ENCODE results near the gene CZIB. TPM values are rescaled to one million over a fixed set of nuclear protein-coding genes. Genes with fewer than 3 reads are reported as not detected.

The CZIB gene
- total and polyA plus RNA-seq, 2 of the 13 experiments (the other 11 are each of a cell fraction or from before 2014, with no cell fraction given): 49.2 to 67.0 TPM

- no peak for TF ChIP-seq ZNF562 (CRISPR knock-in tag; IDR thresholded peaks at IDR 0.05; ENCODE audit: borderline replicate concordance)
- peak; percentile 100 for TF ChIP-seq RBFOX2 (IDR thresholded peaks at IDR 0.05; ENCODE audit: low read depth, low read length)
- TF ChIP-seq TAF1 (CRISPR knock-in tag; IDR thresholded peaks at IDR 0.05): peak; percentile 98
- peak; percentile 93 for TF ChIP-seq SPEN (CRISPR knock-in tag; IDR thresholded peaks at IDR 0.05; ENCODE audit: low read depth)
- peak; percentile 95 for TF ChIP-seq SALL1 (CRISPR knock-in tag; IDR thresholded peaks at IDR 0.05)
- TF ChIP-seq THAP9 (CRISPR knock-in tag; IDR thresholded peaks at IDR 0.05; ENCODE audit: borderline replicate concordance): peak; percentile 92
- peak; percentile 51; the same call in 1 of the 2 replicates for TF ChIP-seq ZNF224 (CRISPR knock-in tag; IDR thresholded peaks at IDR 0.05)
- no peak for TF ChIP-seq AFF4 (CRISPR knock-in tag; IDR thresholded peaks at IDR 0.05)
- 0 out of 2 replicates have a peak, but pooled peaks have one; percentile 67 for TF ChIP-seq GTF3A (CRISPR knock-in tag; conservative IDR thresholded peaks at IDR 0.05)
- TF ChIP-seq ZNF644 (CRISPR knock-in tag; IDR thresholded peaks at IDR 0.05; ENCODE audit: low read depth): 0 out of 2 replicates have a peak, but pooled peaks have one; percentile 42
- TF ChIP-seq ZSCAN12 (CRISPR knock-in tag; IDR thresholded peaks at IDR 0.05): no peak
- peak; percentile 66 for TF ChIP-seq POGZ (CRISPR knock-in tag; IDR thresholded peaks at IDR 0.05)
- TF ChIP-seq HMG20B (CRISPR knock-in tag; conservative IDR thresholded peaks at IDR 0.05): 0 out of 2 replicates have a peak, but pooled peaks have one; percentile 15
- peak; percentile 93 for TF ChIP-seq HNRNPK (IDR thresholded peaks at IDR 0.05; ENCODE audit: low read depth, low read length, poor library complexity, severe bottlenecking)
- peak; percentile 85; the same call in 1 of the 2 replicates for TF ChIP-seq ZNF180 (CRISPR knock-in tag; IDR thresholded peaks at IDR 0.05; ENCODE audit: borderline replicate concordance, low read depth)
- no peak for TF ChIP-seq ZNF674 (CRISPR knock-in tag; IDR thresholded peaks at IDR 0.05; ENCODE audit: low read depth)
- TF ChIP-seq ZNF775 (CRISPR knock-in tag; IDR thresholded peaks at IDR 0.05; ENCODE audit: borderline replicate concordance): no peak
- TF ChIP-seq CREB3 (CRISPR knock-in tag; IDR thresholded peaks at IDR 0.05): peak; percentile 68; the same call in 1 of the 2 replicates
- peak; percentile 92 for TF ChIP-seq THAP11 (CRISPR knock-in tag; IDR thresholded peaks at IDR 0.05)
- TF ChIP-seq ZNF143 (CRISPR knock-in tag; IDR thresholded peaks at IDR 0.05): no peak
- peak; percentile 69 for TF ChIP-seq YY1 (IDR thresholded peaks at IDR 0.05; ENCODE audit: insufficient read depth, insufficient replicate concordance, low read depth, low read length)
- TF ChIP-seq ZNF780A (CRISPR knock-in tag; IDR thresholded peaks at IDR 0.05): no peak
- TF ChIP-seq HCFC1 (IDR thresholded peaks at IDR 0.05; ENCODE audit: low read depth, low read length): peak; percentile 37; the same call in 1 of the 2 replicates
Observed at GRCh38 chr1:53220171-53220961, at the start of gene CZIB (continued).

All from HepG2 (cell line).